Measurements from ENCODE around the gene TMEM185B.
A peak's percentile ranks its signal among the peaks of the same experiment; 100 is the strongest.
"Not testable (repeated sequence)": the region's sequence is repeated elsewhere in the genome, so short reads cannot be mapped to it uniquely, and the experiment has no call there.

TMEM185B gene

DNA sequence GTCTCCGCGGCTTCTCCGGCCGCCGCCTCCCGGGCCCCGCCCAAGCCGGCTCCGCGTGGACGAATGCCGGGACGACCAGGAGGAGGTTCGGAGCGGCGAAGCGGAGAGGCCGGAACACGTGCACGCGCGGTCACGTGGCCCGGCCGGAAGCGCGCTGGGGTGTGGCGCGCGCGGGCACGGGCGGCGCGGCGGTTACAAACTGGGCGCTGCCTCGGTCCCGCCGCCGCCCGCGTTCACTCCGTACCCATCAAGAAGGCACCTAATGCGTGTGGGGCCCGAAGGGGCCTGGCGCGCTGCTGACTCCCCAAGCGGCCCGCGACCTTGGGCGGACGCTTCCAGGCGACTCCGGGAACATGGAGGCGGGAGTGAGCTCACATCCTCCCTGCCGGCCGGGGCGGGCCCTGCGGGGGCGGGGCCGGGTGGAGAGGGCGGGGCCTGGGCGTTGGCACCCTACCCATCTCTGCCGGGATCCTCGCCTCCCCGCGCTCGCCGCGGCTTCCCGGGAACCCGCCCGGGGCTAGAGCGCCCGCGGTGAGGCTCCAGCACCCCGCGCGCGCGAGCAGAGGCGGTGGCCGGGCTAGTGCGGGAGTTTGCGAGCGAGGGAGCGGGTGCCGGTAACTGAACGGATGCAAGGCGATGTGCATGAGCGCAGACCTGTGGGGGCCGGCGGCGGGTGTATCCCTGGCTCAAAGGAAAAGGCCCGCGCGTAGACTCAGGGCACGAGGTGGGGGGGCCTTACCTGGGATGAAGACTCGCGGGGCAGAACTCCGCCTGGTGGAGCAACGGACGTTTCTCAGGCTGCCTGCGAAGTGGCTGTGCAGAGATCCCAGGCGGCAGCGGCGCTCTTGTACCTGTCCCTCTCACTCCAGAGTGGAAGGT, at the start of gene TMEM185B:
Gene TMEM185B (minus strand): TSS at position 367 of the 879 bp plus-strand sequence. CDS start 424 bp downstream, outside the sequence.
- no peaks in the 10 kb centered on the region for H3K27me3 Mint-ChIP-seq (ENCODE audit: low read depth)
- H3K36me3 Mint-ChIP-seq (ENCODE audit: low read depth): peaks cover 52% of the 10 kb centered on the region
- peak within 1 kb of the TSS; percentile 86 for H3K4me3 Mint-ChIP-seq
- peak; percentile 92 for DNase-seq (ENCODE audit: low spot score)
- peaks cover 6% of the 10 kb centered on the region for H3K9me3 Mint-ChIP-seq
- H3K27ac Mint-ChIP-seq: peak within 1 kb of the TSS; percentile 91
- H3K4me1 Mint-ChIP-seq (ENCODE audit: low read depth): peaks cover 57% of the 10 kb centered on the region

DNA sequence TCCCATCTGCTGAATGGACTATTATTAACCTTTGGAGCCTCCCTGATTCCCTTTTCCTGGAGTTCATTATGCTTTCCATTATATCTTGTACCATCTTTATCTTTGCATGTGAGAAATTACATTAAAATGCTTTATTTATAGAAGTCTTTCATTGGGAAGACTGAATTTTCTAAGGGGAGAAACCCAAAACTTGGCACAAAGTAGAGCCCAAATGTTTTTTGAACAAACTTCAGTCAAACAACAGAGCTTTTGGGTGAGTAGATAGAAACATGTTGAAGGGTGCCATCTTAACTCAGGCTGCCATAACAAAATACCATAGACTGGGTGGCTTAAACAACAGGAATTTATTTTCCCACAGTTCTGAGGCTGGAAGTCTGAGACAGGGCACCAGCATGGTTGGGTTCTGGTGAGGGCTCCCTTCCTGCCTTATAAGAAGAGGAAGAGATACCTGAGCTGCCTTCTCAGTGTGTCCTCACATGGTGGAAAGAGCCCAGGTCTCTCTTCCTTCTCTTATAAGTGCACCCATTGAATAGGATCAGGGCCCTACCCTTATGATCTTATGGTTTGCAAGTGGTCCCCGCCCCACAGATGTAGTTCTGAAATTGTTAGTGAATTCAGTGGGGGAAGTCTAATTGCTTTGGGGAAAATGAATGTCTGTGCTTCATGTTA, 48.6 kb upstream of the TMEM185B start:
- Mint-ChIP-seq H3K27me3 (ENCODE audit: low read depth) (no peaks in the 10 kb centered on the region), H3K4me1 (ENCODE audit: low read depth) (peaks cover 38% of the 10 kb centered on the region), H3K9me3 (peaks cover 13% of the 10 kb centered on the region), H3K36me3 (ENCODE audit: low read depth) (peaks cover 74% of the 10 kb centered on the region), H3K27ac (no peak overlapping the region), H3K4me3 (no peak overlapping the region)
- no peak for DNase-seq (ENCODE audit: low spot score)

DNA sequence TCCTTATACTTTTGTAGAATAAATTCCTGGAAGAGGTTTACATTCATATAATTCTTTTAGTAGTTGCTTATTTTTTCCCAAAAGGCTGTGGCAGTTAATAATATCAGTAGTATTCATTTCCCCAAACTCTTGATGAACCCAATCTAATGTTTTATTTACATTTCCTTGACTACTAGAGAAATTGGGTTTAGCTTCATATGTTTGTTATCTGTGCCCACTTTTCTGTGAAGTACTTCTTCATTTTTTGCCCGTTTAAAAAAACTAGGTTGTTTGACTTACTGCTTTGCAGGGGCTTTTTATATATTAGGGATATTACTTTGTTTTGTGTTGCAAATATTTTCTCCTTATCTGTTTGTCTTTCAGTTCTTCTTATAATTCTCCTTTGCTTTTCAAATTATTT, 46.6 kb upstream of the TMEM185B start:
- H3K4me3 Mint-ChIP-seq: no peak overlapping the region
- peaks cover 8% of the 10 kb centered on the region for H3K9me3 Mint-ChIP-seq
- peaks cover 71% of the 10 kb centered on the region for H3K36me3 Mint-ChIP-seq (ENCODE audit: low read depth)
- H3K27ac Mint-ChIP-seq: no peak overlapping the region
- peaks cover 45% of the 10 kb centered on the region for H3K4me1 Mint-ChIP-seq (ENCODE audit: low read depth)
- no peaks in the 10 kb centered on the region for H3K27me3 Mint-ChIP-seq (ENCODE audit: low read depth)
- no peak for DNase-seq (ENCODE audit: low spot score)

GRCh38 chr2:120269076-120269744, 46.0 kb upstream of the TMEM185B start:
- Mint-ChIP-seq H3K4me3 (no peak overlapping the region), H3K9me3 (peaks cover 8% of the 10 kb centered on the region), H3K4me1 (ENCODE audit: low read depth) (peaks cover 48% of the 10 kb centered on the region), H3K36me3 (ENCODE audit: low read depth) (peaks cover 69% of the 10 kb centered on the region), H3K27ac (no peak overlapping the region), H3K27me3 (ENCODE audit: low read depth) (no peaks in the 10 kb centered on the region)
- DNase-seq (ENCODE audit: low spot score): no peak

GRCh38 chr2:120267348-120267747, 44.1 kb upstream of the TMEM185B start:
- H3K36me3 Mint-ChIP-seq (ENCODE audit: low read depth): peaks cover 52% of the 10 kb centered on the region
- H3K4me3 Mint-ChIP-seq: no peak overlapping the region
- DNase-seq (ENCODE audit: low spot score): peak; percentile 22
- H3K27ac Mint-ChIP-seq: peak overlapping the region; percentile 37
- peaks cover 4% of the 10 kb centered on the region for H3K9me3 Mint-ChIP-seq
- H3K4me1 Mint-ChIP-seq (ENCODE audit: low read depth): peaks cover 35% of the 10 kb centered on the region
- no peaks in the 10 kb centered on the region for H3K27me3 Mint-ChIP-seq (ENCODE audit: low read depth)

GRCh38 chr2:120265006-120265405, 41.8 kb upstream of the TMEM185B start:
- H3K4me1 Mint-ChIP-seq (ENCODE audit: low read depth): peaks cover 27% of the 10 kb centered on the region
- DNase-seq (ENCODE audit: low spot score): no peak
- no peaks in the 10 kb centered on the region for H3K27me3 Mint-ChIP-seq (ENCODE audit: low read depth)
- peaks cover 32% of the 10 kb centered on the region for H3K36me3 Mint-ChIP-seq (ENCODE audit: low read depth)
- H3K27ac Mint-ChIP-seq: peak overlapping the region; percentile 12
- H3K4me3 Mint-ChIP-seq: no peak overlapping the region
- H3K9me3 Mint-ChIP-seq: peaks cover 7% of the 10 kb centered on the region

DNA sequence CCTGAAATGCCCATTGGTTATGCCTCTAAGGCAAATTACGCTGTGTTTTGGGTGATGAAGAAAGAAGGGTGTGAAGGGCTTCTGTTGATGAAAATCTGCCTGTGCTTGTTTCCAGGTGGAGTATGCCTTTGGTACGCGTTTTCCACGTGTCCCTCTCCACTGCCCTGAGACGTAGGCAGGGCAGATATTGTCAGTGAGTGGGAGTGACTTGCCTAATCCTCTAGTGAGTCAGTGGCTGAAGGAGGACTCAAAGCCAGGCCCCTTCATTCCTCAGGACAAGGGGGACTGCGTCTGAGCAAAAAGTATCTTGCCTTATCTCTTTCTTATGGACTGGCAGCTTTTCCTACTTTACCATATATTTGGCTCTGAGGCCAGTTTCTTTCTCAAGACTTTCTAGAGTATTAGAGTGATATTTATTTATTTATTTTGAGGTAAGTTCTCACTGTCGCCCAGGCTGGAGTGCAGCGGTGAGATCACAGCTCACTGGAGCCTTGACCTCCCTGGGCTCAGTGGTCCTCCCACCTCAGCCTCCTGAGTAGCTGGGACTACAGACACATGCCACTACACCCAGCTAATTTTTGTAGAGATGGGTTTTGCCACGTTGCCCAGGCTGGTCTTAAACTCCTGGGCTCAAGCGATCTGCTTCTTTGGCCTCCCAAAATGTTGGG, 39.7 kb upstream of the TMEM185B start:
- Mint-ChIP-seq H3K9me3 (peaks cover 13% of the 10 kb centered on the region), H3K36me3 (ENCODE audit: low read depth) (peaks cover 28% of the 10 kb centered on the region), H3K27ac (no peak overlapping the region), H3K4me3 (no peak overlapping the region), H3K27me3 (ENCODE audit: low read depth) (no peaks in the 10 kb centered on the region), H3K4me1 (ENCODE audit: low read depth) (peaks cover 24% of the 10 kb centered on the region)
- DNase-seq (ENCODE audit: low spot score): no peak

- H3K36me3 Mint-ChIP-seq (ENCODE audit: low read depth): peaks cover 31% of the 10 kb centered on the region
- peaks cover 30% of the 10 kb centered on the region for H3K4me1 Mint-ChIP-seq (ENCODE audit: low read depth)
- no peak overlapping the region for H3K27ac Mint-ChIP-seq
- H3K27me3 Mint-ChIP-seq (ENCODE audit: low read depth): no peaks in the 10 kb centered on the region
- no peak overlapping the region for H3K4me3 Mint-ChIP-seq
- no peak for DNase-seq (ENCODE audit: low spot score)
- peaks cover 13% of the 10 kb centered on the region for H3K9me3 Mint-ChIP-seq
Measured at GRCh38 chr2:120262150-120262549, 39.0 kb upstream of the TMEM185B start.

GRCh38 chr2:120261387-120262006, 38.3 kb upstream of the TMEM185B start:
- peak; percentile 73 for DNase-seq (ENCODE audit: low spot score)
- H3K9me3 Mint-ChIP-seq: peaks cover 13% of the 10 kb centered on the region
- peaks cover 31% of the 10 kb centered on the region for H3K4me1 Mint-ChIP-seq (ENCODE audit: low read depth)
- no peaks in the 10 kb centered on the region for H3K27me3 Mint-ChIP-seq (ENCODE audit: low read depth)
- H3K27ac Mint-ChIP-seq: no peak overlapping the region
- no peak overlapping the region for H3K4me3 Mint-ChIP-seq
- peaks cover 32% of the 10 kb centered on the region for H3K36me3 Mint-ChIP-seq (ENCODE audit: low read depth)

DNA sequence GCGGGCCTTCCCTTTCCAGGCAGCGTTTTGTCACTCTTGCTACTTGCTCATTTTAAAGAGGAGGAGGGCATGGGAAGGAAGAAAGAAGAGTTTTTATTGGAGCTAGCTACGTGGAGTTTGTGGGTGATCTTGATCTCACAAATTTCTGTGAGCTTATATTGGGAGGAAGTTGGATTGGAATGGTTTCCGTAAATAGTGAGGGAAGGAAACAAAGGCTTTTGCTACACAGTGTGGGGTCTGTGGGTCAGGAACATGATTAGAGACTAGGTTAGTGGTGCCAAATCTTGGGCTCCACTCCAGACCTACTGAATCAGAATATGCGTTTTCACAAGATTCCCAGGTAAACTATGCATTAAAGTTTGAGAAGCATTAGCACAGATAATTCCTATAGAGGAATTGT, 37.5 kb upstream of the TMEM185B start:
- H3K9me3 Mint-ChIP-seq: peaks cover 13% of the 10 kb centered on the region
- H3K4me1 Mint-ChIP-seq (ENCODE audit: low read depth): peaks cover 39% of the 10 kb centered on the region
- peak overlapping the region; percentile 64 for H3K27ac Mint-ChIP-seq
- peaks cover 40% of the 10 kb centered on the region for H3K36me3 Mint-ChIP-seq (ENCODE audit: low read depth)
- H3K27me3 Mint-ChIP-seq (ENCODE audit: low read depth): no peaks in the 10 kb centered on the region
- DNase-seq (ENCODE audit: low spot score): no peak
- peak overlapping the region; percentile 37 for H3K4me3 Mint-ChIP-seq

DNA sequence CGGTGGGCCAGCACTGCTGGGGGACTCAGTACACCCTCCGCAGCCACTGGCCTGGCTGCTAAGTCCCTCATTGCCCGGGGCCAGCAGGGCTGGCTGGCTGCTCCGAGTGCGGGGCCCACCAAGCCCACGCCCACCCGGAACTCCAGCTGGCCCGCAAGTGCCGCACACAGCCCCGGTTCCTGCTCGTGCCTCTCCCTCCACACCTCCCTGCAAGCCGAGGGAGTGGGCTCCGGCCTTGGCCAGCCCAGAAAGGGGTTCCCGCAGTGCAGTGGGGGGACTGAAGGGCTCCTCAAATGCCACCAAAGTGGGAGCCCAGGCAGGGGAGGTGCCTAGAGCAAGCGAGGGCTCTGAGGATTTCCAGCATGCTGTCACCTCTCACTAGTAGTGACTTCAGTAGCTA, 36.7 kb upstream of the TMEM185B start:
- H3K27ac Mint-ChIP-seq; H3K27me3 Mint-ChIP-seq (ENCODE audit: low read depth); DNase-seq (ENCODE audit: low spot score): not testable (repeated sequence)
- Mint-ChIP-seq H3K9me3 (peaks cover 13% of the 10 kb centered on the region), H3K4me1 (ENCODE audit: low read depth) (peaks cover 40% of the 10 kb centered on the region), H3K36me3 (ENCODE audit: low read depth) (peaks cover 45% of the 10 kb centered on the region), H3K4me3 (peak overlapping the region; percentile 37)

DNA sequence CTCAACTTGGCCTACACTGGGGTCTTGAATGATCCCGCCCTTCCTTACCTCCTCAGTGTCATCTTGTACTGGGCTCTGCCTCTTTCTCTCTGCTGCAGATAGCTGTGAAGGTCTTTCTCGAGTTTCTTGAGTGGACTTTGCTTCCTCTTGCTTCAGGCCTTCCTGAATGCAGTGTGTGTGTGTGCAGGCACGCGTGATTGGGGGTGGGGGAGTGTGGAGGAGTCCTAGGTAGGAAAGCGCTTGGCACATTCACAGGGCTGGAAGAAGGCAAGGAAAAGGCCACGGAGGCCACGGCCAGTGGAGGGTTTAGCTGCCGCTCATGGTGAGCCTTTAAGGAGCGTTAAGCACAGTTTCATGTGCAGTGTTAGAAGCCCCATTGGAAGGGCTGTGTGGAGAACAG, 35.0 kb upstream of the TMEM185B start:
- Mint-ChIP-seq H3K9me3 (peaks cover 13% of the 10 kb centered on the region), H3K4me1 (ENCODE audit: low read depth) (peaks cover 48% of the 10 kb centered on the region), H3K27ac (peak overlapping the region; percentile 32), H3K36me3 (ENCODE audit: low read depth) (peaks cover 51% of the 10 kb centered on the region), H3K4me3 (peak overlapping the region; percentile 8), H3K27me3 (ENCODE audit: low read depth) (no peaks in the 10 kb centered on the region)
- DNase-seq (ENCODE audit: low spot score): no peak

DNA sequence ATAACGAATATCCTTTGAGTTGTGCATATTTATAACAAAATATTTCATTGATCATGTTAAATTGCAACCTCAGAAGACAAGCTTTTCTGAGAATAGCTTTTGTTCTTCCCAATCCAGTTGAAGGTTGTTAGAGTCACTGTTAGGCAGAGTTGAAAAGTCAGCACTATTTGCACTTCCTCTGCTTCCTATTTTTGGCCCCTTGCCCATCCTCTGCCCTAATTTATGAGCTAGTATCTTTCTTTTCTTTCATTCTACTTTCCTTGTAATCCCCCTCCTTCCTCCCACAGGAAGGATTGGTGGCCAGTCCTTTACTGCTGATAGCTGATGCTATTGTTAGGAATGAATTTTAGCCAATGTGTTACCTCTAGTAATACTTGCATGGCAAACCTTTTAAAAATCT, 34.3 kb upstream of the TMEM185B start:
- peaks cover 13% of the 10 kb centered on the region for H3K9me3 Mint-ChIP-seq
- no peak for DNase-seq (ENCODE audit: low spot score)
- peak overlapping the region; percentile 60 for H3K4me3 Mint-ChIP-seq
- peaks cover 51% of the 10 kb centered on the region for H3K36me3 Mint-ChIP-seq (ENCODE audit: low read depth)
- peaks cover 48% of the 10 kb centered on the region for H3K4me1 Mint-ChIP-seq (ENCODE audit: low read depth)
- no peaks in the 10 kb centered on the region for H3K27me3 Mint-ChIP-seq (ENCODE audit: low read depth)
- peak overlapping the region; percentile 26 for H3K27ac Mint-ChIP-seq
